A673 (cell line): Measurements from ENCODE around the gene GALNS. TPM values are rescaled to one million over a fixed set of nuclear protein-coding genes. Genes with fewer than 3 reads are reported as not detected.

Experiments used
- BruUV-seq: library from RNA; stranded (reverse); fragments of 400-500 nt; replicated peaks from 2 replicates; lab custom pipeline; 2021; lab: Mats Ljungman, UMichigan
- CTCF ChIA-PET: fragments of 300-600 bp; sonication (Branson Sonifier 250); formaldehyde crosslinking; loops from one replicate; lab custom pipeline; 2022; ENCODE audit warnings: antibody characterized with exemption; lab: Charles Lee
- POLR2A ChIA-PET: fragments of 300-600 bp; sonication (Branson Sonifier 250); formaldehyde crosslinking; loops from one replicate; lab custom pipeline; 2022; ENCODE audit warnings: antibody characterized with exemption; ENCODE audit not compliant: low non-redundant PET; lab: Charles Lee
- DNase-seq: peaks from one replicate; pipeline ENCODE4 v3.0.0-alpha.2; 2015; ENCODE audit warnings: low spot score
- H3K27ac ChIP-seq: fragments of 200-600 bp; sonication (generic); 2 replicates; pipeline ENCODE4 v1.5.1; 2016; ENCODE audit warnings: mixed run types, low read depth, mild to moderate bottlenecking, mixed read lengths, antibody characterized with exemption, low read length; ENCODE audit not compliant: poor library complexity, severe bottlenecking
- H3K27me3 ChIP-seq: fragments of 200-600 bp; sonication (generic); replicated peaks from 2 replicates; pipeline ENCODE4 v1.6.1; 2017; ENCODE audit warnings: mixed run types, low read depth, mild to moderate bottlenecking, mixed read lengths, antibody characterized with exemption, low read length; ENCODE audit not compliant: insufficient read depth, poor library complexity
- H3K36me3 ChIP-seq: fragments of 200-600 bp; sonication (generic); 2 replicates; pipeline ENCODE4 v1.6.1; 2016; ENCODE audit warnings: mixed run types, mild to moderate bottlenecking, mixed read lengths, antibody characterized with exemption, low read length; ENCODE audit not compliant: insufficient read depth, poor library complexity, severe bottlenecking
- H3K4me1 ChIP-seq: fragments of 200-600 bp; sonication (generic); 2 replicates; pipeline ENCODE4 v1.6.1; 2017; ENCODE audit warnings: mixed run types, mild to moderate bottlenecking, mixed read lengths, antibody characterized with exemption, low read length; ENCODE audit not compliant: insufficient read depth, poor library complexity, severe bottlenecking
- H3K4me3 ChIP-seq: fragments of 200-600 bp; sonication (generic); 2 replicates; pipeline ENCODE4 v1.5.1; 2016; ENCODE audit warnings: low read depth, mixed run types, mild to moderate bottlenecking, mixed read lengths, low read length; ENCODE audit not compliant: poor library complexity, severe bottlenecking
- H3K9me3 ChIP-seq: fragments of 200-600 bp; sonication (generic); 2 replicates; pipeline ENCODE4 v1.6.1; 2016; ENCODE audit warnings: mixed run types, low read depth, mild to moderate bottlenecking, mixed read lengths, antibody characterized with exemption, low read length; ENCODE audit not compliant: poor library complexity, severe bottlenecking
- EZH2 ChIP-seq: fragments of 200-600 bp; sonication (generic); IDR thresholded peaks from 2 replicates; pipeline ENCODE4 v1.6.1; 2017; ENCODE audit warnings: borderline replicate concordance, low read depth, mild to moderate bottlenecking, mixed read lengths, antibody characterized with exemption, low read length; ENCODE audit not compliant: poor library complexity, severe bottlenecking
- intact Hi-C: fragments of 100-400 bp; cut with micrococcal nuclease; formaldehyde crosslinking; loops from one replicate; pipeline ENCODE4 v1.10.0; 2022; ENCODE audit not compliant: unreplicated experiment
- total RNA-seq: library from RNA; stranded (reverse); gene quantifications from 2 replicates; pipeline ENCODE4 v1.2.3, GENCODE V29; 2021
- TF ChIP-seq, protein P1 (sequence below): fragments of 300-800, 200-600 bp; sonication (generic); conservative IDR thresholded peaks from 2 replicates; pipeline ENCODE4 v1.5.1; 2017; ENCODE audit warnings: low read depth, mild to moderate bottlenecking, antibody characterized with exemption, low read length, moderate library complexity, mixed read lengths

Gene GALNS
- total RNA-seq, 1 experiment from 2014 or later, result 54.8 TPM

DNA sequence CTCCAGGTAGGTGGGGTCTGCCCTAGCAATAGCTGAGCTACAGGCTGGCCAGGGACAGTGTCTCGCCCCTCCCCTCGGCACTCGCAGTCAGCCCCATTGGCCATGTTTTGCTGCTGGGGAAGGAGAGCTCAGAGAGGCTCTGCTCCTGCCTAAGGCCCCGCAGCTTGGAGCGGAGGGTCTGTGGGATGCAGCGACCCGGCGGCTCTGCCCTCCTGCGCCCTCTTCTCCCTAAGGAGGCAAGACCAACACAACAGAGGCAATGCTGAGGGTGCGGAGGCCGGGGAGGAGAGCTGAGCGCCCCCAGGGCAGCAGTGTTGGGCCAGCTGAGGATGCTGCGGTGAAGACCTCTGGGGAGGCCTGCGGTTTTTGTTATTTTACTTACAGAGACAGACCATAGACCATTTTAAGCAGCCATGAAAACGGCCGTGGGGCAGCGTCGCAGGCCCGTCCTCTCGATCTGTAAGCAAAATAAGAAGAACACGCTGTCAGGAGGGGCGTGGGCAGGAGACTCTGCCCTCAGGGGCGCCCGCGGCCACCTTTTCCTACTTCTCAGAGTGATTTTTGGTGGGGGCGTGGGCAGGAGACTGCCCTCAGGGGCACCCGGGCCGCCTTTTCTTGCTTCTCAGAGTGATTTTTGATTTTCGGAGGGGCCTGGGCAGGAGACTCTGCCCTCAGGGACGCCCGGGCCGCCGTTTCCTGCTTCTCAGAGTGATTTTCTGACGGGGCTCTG is 41.1 kb upstream of the GALNS start:
- H3K4me1 ChIP-seq, result no peaks in the 10 kb centered on the region
- no peaks in the 10 kb centered on the region for H3K27me3 ChIP-seq
- no TSS peak for BruUV-seq
- H3K9me3 ChIP-seq, result no peaks in the 10 kb centered on the region
- intact Hi-C loops, result no loop called here
- POLR2A ChIA-PET, result no interaction called here
- TF ChIP-seq, protein P1, sequence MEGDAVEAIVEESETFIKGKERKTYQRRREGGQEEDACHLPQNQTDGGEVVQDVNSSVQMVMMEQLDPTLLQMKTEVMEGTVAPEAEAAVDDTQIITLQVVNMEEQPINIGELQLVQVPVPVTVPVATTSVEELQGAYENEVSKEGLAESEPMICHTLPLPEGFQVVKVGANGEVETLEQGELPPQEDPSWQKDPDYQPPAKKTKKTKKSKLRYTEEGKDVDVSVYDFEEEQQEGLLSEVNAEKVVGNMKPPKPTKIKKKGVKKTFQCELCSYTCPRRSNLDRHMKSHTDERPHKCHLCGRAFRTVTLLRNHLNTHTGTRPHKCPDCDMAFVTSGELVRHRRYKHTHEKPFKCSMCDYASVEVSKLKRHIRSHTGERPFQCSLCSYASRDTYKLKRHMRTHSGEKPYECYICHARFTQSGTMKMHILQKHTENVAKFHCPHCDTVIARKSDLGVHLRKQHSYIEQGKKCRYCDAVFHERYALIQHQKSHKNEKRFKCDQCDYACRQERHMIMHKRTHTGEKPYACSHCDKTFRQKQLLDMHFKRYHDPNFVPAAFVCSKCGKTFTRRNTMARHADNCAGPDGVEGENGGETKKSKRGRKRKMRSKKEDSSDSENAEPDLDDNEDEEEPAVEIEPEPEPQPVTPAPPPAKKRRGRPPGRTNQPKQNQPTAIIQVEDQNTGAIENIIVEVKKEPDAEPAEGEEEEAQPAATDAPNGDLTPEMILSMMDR, result no peak
- TF ChIP-seq EZH2, result no peak
- no peak overlapping the region for H3K27ac ChIP-seq
- CTCF ChIA-PET, result interaction anchor here (0.6 kb wide), 1 partner anchor 160 kb away, joined by 3 read pairs; no protein-coding TSS in a partner anchor
- H3K36me3 ChIP-seq, result no peaks in the 10 kb centered on the region
- no peak for DNase-seq
- H3K4me3 ChIP-seq, result no peak overlapping the region

DNA sequence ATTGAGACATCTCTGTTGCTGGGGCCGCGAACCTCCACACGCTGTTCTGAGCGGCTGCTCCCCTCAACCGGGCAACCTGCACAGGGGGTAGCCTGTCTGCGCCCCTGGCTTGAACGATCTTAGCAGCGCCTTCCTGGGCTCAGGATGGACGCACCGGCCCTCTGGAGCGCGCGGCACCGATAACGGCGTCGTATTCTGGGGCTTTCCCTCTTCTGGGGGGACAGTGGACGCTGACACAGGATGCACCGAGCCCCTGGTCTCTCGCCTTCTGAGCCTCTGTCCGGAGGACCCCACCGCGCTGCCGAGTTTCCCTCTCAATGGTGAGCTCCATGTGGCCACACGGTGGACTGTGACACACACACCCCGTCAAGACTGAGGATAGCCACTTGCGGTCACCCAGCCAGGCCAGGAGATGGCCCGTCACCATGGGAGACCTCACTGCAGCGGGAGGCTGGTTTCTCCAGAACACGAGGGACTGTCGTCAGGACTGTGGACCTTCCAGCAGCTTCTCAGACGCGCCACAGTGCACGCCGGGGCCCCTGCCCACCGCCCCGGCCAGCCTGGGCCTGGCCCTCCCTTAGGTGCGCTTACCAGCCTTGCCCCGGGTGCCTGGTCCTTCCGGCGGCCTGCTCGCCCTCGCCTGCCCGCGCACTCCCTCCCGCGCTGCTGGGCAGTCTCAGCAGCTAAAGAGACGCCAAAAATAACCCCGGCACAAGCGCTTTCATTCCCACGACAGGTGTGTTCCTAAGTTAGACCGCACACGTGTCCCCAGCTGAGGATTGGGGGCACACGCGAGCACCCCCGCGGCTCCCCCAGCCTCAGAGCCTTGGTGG is 39.7 kb upstream of the GALNS start:
- BruUV-seq, result no TSS peak
- ChIA-PET CTCF (no interaction called here), POLR2A (no interaction called here)
- intact Hi-C loops, result no loop called here
- H3K4me1 ChIP-seq, result no peaks in the 10 kb centered on the region
- H3K4me3 ChIP-seq, result no peak overlapping the region
- H3K27ac ChIP-seq, result no peak overlapping the region
- no peaks in the 10 kb centered on the region for H3K36me3 ChIP-seq
- TF ChIP-seq, protein P1, result no peak
- no peak for TF ChIP-seq EZH2
- no peaks in the 10 kb centered on the region for H3K9me3 ChIP-seq
- H3K27me3 ChIP-seq, result no peaks in the 10 kb centered on the region
- no peak for DNase-seq

DNA sequence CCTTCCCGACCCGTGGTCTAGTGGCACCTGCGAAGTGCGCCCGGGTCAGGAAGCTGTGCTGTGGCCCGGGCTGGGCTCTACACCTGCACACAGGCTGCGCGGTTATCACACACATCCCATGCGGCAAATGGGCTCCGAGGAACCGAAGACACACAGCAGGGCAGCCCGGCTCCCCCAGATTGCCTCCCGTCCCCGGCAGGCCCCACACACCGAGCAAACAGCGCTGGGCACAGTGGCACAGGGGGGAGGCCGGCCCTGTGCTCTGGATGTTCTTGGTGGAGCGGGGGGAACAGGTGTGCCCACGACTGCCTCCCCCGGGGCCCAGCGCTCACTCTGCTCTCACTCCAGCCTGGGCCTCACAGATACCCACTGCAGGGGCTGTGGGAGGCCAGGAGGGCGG is 38.6 kb upstream of the GALNS start:
- no peak for TF ChIP-seq EZH2
- TF ChIP-seq, protein P1, result no peak
- CTCF ChIA-PET, result no interaction called here

More for the DNA sequence above, 38.6 kb upstream of the GALNS start:
- H3K4me3 ChIP-seq, result no peak overlapping the region
- H3K27me3 ChIP-seq, result no peaks in the 10 kb centered on the region
- BruUV-seq, result no TSS peak
- no peak overlapping the region for H3K27ac ChIP-seq
- no peaks in the 10 kb centered on the region for H3K9me3 ChIP-seq
- POLR2A ChIA-PET, result no interaction called here
- H3K4me1 ChIP-seq, result no peaks in the 10 kb centered on the region
- intact Hi-C loops, result no loop called here
- DNase-seq, result no peak
- H3K36me3 ChIP-seq, result no peaks in the 10 kb centered on the region
